Progenitor cell of endocrine pancreas (in vitro differentiated cells): ENCODE data around the gene MAGI1. TPM values are rescaled to one million over a fixed set of nuclear protein-coding genes. Genes with fewer than 3 reads are reported as not detected.
A peak's percentile ranks its signal among the peaks of the same experiment; 100 is the strongest.

Source experiments
- DNase-seq: peaks from one replicate; pipeline ENCODE4 v3.0.0; 2021; ENCODE audit warnings: low spot score; ENCODE audit not compliant: unreplicated experiment
- H3K27ac Mint-ChIP-seq: 2 replicates; pipeline ENCODE4 v1.8.0; 2021; ENCODE audit warnings: mild to moderate bottlenecking, moderate library complexity, mixed read lengths
- H3K27me3 Mint-ChIP-seq: 2 replicates; pipeline ENCODE4 v1.8.0; 2021; ENCODE audit warnings: mixed read lengths
- H3K36me3 Mint-ChIP-seq: 2 replicates; pipeline ENCODE4 v1.8.0; 2022; ENCODE audit warnings: mixed read lengths; ENCODE audit not compliant: insufficient read depth
- H3K4me1 Mint-ChIP-seq: 2 replicates; pipeline ENCODE4 v1.8.0; 2021; ENCODE audit warnings: low read depth, mixed read lengths
- H3K4me3 Mint-ChIP-seq: 2 replicates; pipeline ENCODE4 v1.8.0; 2021; ENCODE audit warnings: low read depth, mild to moderate bottlenecking, moderate library complexity, mixed read lengths
- H3K9me3 Mint-ChIP-seq: 2 replicates; pipeline ENCODE4 v1.8.0; 2021; ENCODE audit warnings: low read depth, mixed read lengths
- total RNA-seq: library from RNA; stranded (reverse); gene quantifications from 2 replicates; pipeline ENCODE4 v1.2.1, GENCODE V29; 2021
- TF ChIP-seq, protein P1 (sequence below): fragments of 200-600 bp; sonication (generic); IDR thresholded peaks from one replicate; pipeline ENCODE4 v1.5.0; 2021; ENCODE audit warnings: antibody characterized with exemption, mild to moderate bottlenecking; ENCODE audit not compliant: unreplicated experiment

Gene MAGI1
- total RNA-seq, 1 donor from 2014 or later = 142 TPM

DNA sequence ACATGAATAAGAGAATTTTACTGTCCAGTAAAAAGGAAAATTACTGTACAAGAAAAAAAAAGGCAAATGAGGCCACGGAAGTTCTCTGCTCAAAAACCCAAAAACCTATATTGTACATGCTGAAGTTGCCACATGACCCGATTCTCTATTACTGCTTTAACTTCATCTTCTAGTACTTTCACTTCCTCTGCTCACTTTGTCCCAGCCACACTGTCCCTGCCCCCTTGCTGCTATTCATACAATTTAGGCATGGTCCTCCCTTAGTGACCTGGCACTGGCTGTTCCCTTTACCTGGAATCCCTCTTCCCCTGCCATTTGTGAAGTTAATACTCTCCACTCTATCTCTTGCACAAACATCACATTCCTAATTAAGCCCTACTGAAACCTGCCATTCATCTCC lies 457.4 kb downstream of the MAGI1 start:
- Mint-ChIP-seq H3K27ac (peak overlapping the region; percentile 0), H3K27me3 (no peaks in the 10 kb centered on the region), H3K4me1 (peaks cover 26% of the 10 kb centered on the region), H3K9me3 (no peaks in the 10 kb centered on the region), H3K4me3 (no peak overlapping the region), H3K36me3 (no peaks in the 10 kb centered on the region)
- TF ChIP-seq, protein P1, sequence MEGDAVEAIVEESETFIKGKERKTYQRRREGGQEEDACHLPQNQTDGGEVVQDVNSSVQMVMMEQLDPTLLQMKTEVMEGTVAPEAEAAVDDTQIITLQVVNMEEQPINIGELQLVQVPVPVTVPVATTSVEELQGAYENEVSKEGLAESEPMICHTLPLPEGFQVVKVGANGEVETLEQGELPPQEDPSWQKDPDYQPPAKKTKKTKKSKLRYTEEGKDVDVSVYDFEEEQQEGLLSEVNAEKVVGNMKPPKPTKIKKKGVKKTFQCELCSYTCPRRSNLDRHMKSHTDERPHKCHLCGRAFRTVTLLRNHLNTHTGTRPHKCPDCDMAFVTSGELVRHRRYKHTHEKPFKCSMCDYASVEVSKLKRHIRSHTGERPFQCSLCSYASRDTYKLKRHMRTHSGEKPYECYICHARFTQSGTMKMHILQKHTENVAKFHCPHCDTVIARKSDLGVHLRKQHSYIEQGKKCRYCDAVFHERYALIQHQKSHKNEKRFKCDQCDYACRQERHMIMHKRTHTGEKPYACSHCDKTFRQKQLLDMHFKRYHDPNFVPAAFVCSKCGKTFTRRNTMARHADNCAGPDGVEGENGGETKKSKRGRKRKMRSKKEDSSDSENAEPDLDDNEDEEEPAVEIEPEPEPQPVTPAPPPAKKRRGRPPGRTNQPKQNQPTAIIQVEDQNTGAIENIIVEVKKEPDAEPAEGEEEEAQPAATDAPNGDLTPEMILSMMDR = no peak
- DNase-seq = no peak

DNA sequence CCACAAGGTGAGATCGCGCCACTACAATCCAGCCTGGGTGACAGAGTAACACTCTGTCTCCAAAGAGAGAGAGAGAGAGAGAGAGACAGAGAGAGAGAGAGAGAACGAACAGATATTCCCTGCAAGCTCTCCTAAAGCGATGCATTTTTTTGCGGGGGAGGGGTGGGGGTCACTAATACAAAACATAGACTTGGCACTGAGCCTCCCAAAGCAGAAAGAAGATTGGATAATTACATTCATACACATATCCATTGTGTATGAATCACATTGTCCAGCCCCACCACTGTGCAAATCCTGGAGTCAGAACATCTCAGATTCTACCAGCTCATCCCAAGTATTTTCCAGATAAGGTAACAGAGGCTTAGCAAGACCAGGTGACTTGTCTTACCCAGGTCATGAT lies 459.9 kb downstream of the MAGI1 start:
- Mint-ChIP-seq H3K9me3 (peaks cover 7% of the 10 kb centered on the region), H3K36me3 (peaks cover 6% of the 10 kb centered on the region), H3K4me1 (peaks cover 15% of the 10 kb centered on the region), H3K27ac (no peak overlapping the region), H3K4me3 (no peak overlapping the region), H3K27me3 (no peaks in the 10 kb centered on the region)
- TF ChIP-seq, protein P1 = no peak
- DNase-seq = no peak

DNA sequence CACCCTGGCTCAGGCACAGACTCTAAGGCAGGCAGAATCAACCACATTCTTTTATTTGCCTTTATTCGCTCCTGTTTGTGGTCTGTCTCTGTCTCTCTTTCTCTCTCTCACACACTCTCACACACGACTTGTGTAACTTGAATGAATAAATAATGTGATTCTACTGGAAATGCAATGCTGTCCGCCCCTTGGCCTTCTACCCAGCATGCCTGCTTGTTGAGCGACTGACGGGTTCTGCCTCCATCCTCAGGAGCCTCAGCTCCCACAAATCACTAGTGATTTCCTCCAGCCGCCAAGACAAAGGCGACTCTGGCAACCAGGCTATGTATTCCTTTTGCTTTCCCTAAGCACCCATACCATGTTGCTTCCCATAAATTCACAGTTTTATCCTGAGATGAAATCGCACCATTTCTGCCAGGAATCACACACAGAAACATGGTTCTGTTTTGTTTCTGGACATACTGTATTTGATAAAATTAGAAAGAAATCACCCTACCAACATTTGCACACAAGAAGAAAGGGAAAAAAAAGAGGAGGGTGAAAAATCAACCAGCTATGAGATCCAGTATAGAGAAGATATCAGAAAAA lies 460.8 kb downstream of the MAGI1 start:
- Mint-ChIP-seq H3K36me3 (peaks cover 6% of the 10 kb centered on the region), H3K27me3 (no peaks in the 10 kb centered on the region), H3K9me3 (peaks cover 10% of the 10 kb centered on the region)

DNA sequence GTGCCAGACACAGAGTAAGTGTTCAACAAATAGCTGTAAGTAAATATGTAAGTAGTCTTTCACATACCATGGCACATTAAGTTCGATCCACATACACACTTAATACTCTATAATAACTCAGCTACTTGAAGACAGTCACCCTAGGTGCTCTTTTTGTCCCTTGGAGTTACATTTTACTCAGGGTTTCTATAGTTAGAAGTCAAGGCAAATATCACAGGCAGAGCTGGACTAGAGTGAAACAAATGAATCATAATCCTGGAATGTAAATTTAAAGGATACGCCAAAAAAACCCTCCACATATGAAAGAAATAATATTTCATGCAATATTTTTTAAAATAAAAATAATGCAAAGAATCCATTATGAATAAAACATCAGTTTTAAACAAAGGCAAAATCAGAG lies 461.8 kb downstream of the MAGI1 start:
- Mint-ChIP-seq H3K27ac (no peak overlapping the region), H3K4me1 (peaks cover 8% of the 10 kb centered on the region), H3K4me3 (no peak overlapping the region), H3K36me3 (peaks cover 6% of the 10 kb centered on the region), H3K9me3 (peaks cover 10% of the 10 kb centered on the region), H3K27me3 (no peaks in the 10 kb centered on the region)
- TF ChIP-seq, protein P1 = no peak
- no peak for DNase-seq

More for the DNA sequence above, 460.8 kb downstream of the MAGI1 start:
- Mint-ChIP-seq H3K27ac (no peak overlapping the region), H3K4me3 (no peak overlapping the region), H3K4me1 (peaks cover 6% of the 10 kb centered on the region)
- TF ChIP-seq, protein P1 = no peak
- DNase-seq = no peak

DNA sequence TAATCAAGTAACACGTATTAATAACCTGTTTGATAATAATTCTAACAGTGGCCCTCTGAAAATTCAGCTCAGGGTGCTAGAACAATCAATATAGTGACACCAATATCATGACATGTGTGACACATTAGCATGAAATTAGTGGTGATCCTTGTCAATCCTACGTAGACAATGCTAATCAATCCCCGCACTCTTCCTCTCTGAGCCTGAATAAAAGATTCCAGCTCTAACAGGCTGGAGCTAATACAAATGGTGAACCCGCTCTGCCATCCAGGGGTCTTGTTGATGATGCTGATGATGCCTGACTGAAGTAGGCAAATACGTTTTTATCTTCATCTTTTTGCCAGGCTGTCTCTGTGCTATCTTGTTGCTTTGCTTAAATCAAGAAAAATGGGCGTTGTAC lies 462.5 kb downstream of the MAGI1 start:
- DNase-seq = no peak
- TF ChIP-seq, protein P1 = no peak
- Mint-ChIP-seq H3K36me3 (peaks cover 6% of the 10 kb centered on the region), H3K9me3 (peaks cover 10% of the 10 kb centered on the region), H3K4me3 (no peak overlapping the region), H3K27me3 (no peaks in the 10 kb centered on the region), H3K4me1 (peaks cover 6% of the 10 kb centered on the region), H3K27ac (no peak overlapping the region)
